ENCODE measurements around the gene AOAH.
"Not testable (repeated sequence)": the region's sequence is repeated elsewhere in the genome, so short reads cannot be mapped to it uniquely, and the experiment has no call there.

Gene AOAH

DNA sequence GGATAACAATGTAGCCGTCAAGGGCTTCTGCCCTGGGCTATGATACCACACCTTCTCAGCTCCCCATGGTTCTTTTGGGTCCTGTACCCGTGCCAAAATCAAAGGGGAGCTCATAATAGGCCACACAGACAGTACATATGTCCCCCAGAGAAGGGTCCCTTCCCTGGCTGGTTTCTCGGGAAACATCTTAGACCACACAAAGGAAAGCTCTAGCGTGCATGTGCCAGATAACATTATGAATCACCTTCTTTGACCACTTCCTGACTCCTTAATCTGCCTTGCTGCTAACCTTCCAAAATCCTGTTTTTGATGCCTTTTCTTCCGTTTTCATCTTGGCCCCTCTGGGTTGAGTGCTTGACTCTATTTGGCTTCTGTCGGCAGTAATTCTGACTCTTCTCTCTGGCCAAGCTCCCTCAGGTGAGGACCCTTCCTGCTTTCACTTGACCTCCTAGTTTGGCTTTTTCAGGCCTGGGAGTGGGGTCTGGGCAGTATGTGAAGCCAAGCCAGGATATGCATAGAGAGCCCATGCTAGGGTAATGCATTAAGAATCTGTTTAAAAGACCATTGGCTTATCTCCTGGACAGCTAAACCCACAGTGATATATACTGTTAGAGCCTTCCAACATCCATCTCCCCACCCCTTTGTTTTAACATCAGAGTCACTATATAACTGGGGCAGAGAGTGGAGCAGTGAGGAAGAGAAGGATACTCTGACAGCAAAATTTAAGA is 249.8 kb downstream of the AOAH start:
- DNase-seq, result no peak

DNA sequence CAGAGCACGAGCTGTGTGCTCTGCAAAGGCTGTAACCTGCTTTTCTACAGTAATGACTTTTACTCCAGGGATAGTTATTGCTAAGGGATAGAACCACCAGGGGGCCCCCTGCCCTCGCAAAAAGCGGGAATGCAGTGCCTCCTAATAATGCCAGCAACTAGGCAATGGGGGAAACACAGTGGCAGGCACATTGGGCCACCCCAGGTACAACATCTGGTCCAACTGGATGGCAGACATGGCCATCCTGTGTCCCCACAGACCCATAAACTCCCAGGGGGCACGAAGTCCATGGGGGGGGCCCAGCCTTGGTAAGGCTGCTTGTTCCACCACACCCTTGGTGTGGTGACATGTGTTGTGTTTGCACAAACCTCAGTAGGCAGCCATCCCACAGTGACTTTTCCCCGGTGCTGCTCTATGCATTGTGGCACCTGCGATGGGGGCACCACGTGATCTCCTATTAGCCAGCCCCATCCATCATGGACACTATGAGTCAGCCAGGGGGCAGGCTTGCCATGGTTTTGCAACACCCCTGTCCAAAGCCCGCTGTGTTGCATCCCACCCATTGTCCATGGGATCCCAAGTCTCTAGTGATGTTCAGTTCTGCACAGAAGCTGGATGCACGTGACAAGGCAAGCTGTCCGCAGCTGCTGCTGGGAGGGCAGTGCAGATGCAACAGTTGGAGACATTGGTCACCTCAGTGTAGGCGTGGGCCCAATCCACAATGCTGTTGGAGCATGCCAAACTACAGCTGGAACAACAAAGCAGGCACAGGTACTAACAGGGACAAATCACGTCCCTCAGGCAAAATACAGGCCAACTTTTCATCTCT is 250.6 kb downstream of the AOAH start:
- peak in 28 of 56 donors; percentile 2 to 70 (median 27) for DNase-seq

DNA sequence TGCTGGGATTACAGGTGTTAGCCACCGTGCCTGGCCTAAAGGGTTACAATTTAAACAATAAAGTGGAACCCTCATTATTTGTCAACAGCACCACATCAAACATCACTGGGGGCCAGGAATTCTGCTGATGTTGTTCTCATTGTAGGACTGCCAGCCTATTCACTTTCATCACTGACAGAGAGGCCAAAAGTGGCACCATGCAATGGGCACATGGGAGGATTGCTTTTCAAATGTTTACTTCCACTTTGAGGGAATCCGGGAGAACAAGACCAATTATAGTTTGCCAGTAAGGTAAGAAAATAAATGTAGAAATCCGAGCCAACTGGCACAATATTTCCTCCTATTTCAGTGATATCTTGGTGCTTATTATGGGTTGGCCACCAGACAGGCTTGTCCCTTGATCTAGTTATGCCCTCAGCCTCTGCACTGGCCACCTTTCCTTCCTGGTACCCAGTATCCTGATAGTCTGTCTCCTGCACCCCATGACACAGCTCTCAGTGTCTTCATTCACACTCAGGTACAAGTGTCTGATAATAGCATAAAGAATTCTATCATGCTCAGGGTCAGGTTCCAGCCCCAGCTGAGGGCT is 252.1 kb downstream of the AOAH start:
- DNase-seq, result no peak

DNA sequence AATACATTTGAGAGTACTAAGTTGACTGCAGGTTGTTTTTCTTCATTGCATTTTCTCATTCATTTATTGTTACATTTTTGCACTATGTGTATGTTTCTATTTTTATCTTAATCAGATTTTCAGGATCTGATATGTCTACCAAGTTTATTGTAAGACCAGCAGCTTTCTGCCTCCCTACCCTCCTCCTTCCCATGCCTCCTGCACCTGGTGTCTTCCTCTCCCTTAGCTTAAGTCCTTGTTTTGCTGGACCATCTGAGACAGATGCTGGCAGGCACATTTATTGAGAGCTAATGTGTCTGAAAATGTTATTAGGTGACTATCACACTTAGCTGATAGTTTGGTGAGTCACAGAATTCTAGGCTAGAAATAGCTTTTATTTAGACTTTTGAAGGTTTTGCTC is 255.1 kb downstream of the AOAH start:
- DNase-seq, result no peak

DNA sequence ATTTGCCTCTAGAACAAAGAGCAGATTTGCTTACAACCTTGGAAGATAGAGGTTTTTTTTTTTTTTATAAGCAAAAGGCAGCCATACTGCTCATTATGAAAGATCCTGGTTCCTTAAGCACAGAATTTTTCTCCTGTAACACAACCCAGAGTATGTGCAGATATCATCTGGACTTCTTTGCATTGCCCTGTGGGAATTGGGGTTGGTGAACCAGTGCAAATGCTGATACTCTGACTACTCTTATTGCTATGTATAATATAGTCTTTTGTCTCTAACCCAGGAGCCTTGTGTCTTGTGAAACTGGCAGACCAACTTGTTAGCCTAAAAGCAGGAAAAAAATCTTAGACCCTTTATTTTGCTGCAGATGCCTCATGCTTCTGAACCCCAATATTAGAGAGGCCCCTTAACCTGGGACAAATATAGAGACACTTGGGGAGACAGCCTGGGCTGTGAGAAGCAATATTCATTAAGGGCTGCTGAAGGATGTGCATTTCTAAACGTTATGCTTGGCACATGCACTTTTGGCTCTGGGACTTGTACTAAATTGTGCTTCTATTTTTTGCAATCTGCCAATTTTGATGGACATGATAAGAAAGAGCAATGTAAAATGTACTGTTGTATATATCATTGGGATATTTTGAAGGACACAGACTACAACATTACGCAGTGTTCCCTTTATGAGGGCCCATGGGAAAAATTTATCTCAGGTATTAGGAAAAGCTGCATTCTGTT is 255.8 kb downstream of the AOAH start:
- DNase-seq, result no peak

DNA sequence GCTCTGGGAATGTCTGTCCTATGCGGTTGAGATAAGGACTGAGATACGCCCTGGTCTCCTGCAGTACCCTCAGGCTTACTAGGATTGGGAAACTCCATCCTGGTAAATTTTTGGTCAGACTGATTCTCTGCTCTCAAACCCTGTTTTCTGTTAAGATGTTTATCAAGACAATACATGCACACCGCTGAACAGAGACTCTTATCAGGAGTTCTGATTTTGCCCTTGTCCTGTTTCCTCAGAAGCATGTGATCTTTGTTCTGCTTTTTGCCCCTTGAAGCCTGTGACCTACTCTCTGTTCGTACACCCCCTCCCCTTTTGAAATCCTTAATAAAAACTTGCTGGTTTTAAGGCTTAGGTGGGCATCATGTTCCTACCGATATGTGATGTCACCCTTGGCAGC is 258.3 kb downstream of the AOAH start:
- not testable (repeated sequence) for DNase-seq

DNA sequence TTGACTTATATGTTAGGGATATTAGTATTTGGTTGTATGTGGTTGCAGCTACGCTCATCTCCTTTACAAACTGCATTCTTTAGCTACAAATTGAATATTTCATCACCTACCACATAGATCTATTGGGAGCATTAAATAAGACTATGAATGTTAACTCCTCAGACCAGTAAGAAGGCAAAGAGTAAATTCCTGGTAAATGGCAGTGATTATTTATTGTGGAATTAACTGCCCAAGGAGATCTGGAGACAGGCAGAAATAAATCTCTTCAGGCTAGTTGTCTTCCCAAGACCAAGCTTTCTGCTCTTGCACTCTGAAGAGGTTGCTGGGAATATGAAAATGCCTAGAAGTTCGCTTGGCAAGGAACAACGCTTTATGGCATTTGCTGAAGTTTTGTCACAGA is 260.0 kb downstream of the AOAH start:
- no peak for DNase-seq

Measured in amygdala (tissue), 56 donors.